ENCODE results near the gene MUC13.

MUC13 gene

DNA sequence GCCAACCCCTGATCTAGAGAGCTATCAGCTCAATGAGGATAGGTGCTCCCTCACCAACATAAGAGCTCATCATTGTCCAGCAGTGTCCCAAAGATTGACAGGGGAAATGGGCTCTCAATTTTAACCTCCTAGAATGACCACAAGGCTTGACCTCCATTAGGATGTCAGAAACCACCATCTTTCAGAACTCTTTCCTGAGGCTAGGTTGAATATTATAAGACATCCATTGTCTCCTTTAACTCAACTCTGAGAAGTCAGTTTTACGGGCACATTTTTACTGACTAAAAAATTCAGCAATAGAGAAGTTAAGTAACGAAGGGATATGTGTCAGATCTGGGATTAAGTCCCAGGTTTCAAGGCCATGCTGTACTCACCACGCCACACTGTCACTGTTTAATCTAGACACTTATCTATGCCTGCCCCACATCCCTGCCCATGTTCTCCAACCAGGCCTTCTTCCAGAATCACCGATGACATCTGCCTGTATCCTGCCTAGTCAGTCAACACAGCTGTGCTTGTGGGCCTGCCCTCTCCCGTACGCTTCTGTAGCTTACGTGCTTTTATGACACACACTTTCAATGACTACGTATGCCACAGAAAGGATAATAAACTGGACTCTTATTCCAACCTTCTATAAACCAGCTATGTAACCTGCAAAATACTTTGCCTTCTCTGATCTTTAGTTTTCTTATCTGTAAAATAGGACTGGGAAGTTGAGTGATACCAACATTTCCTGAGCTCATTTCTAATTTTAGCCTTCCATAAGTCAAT lies 17.1 kb upstream of the MUC13 start:
- peak overlapping the region in 1 of 2 donors; percentile 36 for H3K9ac ChIP-seq (ENCODE audit: low read depth in 1 of 2, low read length in 2 of 2)
- H3K36me3 ChIP-seq (ENCODE audit: control insufficient read depth in 2 of 2, insufficient read depth in 2 of 2, low read length in 2 of 2) = no peaks in the 10 kb centered on the region
- no peak overlapping the region for H3K4me3 ChIP-seq (ENCODE audit: low read length in 2 of 2)
- peak overlapping the region; percentile 70 to 86 for H3K27ac ChIP-seq (ENCODE audit: low read depth in 2 of 2, low read length in 2 of 2)
- no peaks in the 10 kb centered on the region for H3K27me3 ChIP-seq (ENCODE audit: control insufficient read depth in 2 of 2, insufficient read depth in 2 of 2, low read length in 2 of 2)
- peaks cover 0 to 14% of the 10 kb centered on the region in 2 donors for H3K4me1 ChIP-seq (ENCODE audit: control insufficient read depth in 2 of 2, insufficient read depth in 2 of 2, low read length in 2 of 2)
- H3K9me3 ChIP-seq (ENCODE audit: control insufficient read depth in 2 of 2, low read length in 2 of 2) = no peaks in the 10 kb centered on the region

DNA sequence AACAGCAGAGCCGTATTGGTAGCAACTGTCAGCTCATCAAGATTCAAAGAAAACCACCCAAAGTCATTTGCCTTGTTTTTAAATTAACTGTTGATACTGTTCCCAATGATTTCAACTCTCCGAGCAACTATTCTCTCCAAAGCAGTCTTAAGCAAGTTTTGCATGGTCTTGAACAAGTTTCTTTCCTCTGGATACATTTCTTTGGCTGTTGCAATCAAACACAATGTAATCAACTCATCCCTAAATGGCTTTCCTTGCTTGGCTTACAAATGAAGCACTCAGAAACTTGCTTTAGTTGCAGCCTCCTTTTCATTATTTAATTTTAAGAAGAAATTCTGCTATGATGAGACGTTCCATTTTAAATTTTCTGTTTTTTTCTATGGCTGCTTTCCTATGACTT lies 15.5 kb upstream of the MUC13 start:
- H3K27ac ChIP-seq (ENCODE audit: low read depth in 2 of 2, low read length in 2 of 2) = no peak overlapping the region
- no peak overlapping the region for H3K4me3 ChIP-seq (ENCODE audit: low read length in 2 of 2)
- peaks cover 0 to 14% of the 10 kb centered on the region in 2 donors for H3K4me1 ChIP-seq (ENCODE audit: control insufficient read depth in 2 of 2, insufficient read depth in 2 of 2, low read length in 2 of 2)
- H3K36me3 ChIP-seq (ENCODE audit: control insufficient read depth in 2 of 2, insufficient read depth in 2 of 2, low read length in 2 of 2) = no peaks in the 10 kb centered on the region
- H3K9ac ChIP-seq (ENCODE audit: low read depth in 1 of 2, low read length in 2 of 2) = no peak overlapping the region
- H3K9me3 ChIP-seq (ENCODE audit: control insufficient read depth in 2 of 2, low read length in 2 of 2) = no peaks in the 10 kb centered on the region
- H3K27me3 ChIP-seq (ENCODE audit: control insufficient read depth in 2 of 2, insufficient read depth in 2 of 2, low read length in 2 of 2) = no peaks in the 10 kb centered on the region

DNA sequence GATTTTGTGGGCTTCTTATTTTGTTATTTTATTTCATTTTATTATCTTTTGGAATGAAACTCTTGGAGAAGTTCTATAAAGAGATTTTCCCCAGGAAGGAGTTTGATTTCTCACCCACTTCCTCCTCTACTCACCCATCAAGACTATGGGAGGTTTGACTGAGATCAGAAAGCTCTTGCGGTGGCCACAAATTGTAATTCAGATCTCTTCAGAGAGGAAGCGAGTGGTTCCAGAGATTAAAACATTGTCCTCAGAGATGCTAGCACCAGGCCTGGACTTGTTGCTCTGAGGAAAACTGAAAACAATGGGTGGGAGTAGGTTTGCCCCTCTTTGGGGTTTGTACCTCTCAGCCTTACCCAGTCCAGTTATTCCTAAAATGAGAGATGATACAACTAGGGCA lies 8.1 kb upstream of the MUC13 start:
- H3K36me3 ChIP-seq (ENCODE audit: control insufficient read depth in 2 of 2, insufficient read depth in 2 of 2, low read length in 2 of 2) = no peaks in the 10 kb centered on the region
- H3K27ac ChIP-seq (ENCODE audit: low read depth in 2 of 2, low read length in 2 of 2) = no peak overlapping the region
- H3K9me3 ChIP-seq (ENCODE audit: control insufficient read depth in 2 of 2, low read length in 2 of 2) = no peaks in the 10 kb centered on the region
- H3K9ac ChIP-seq (ENCODE audit: low read depth in 1 of 2, low read length in 2 of 2) = no peak overlapping the region
- no peaks in the 10 kb centered on the region for H3K27me3 ChIP-seq (ENCODE audit: control insufficient read depth in 2 of 2, insufficient read depth in 2 of 2, low read length in 2 of 2)
- H3K4me1 ChIP-seq (ENCODE audit: control insufficient read depth in 2 of 2, insufficient read depth in 2 of 2, low read length in 2 of 2) = no peaks in the 10 kb centered on the region
- H3K4me3 ChIP-seq (ENCODE audit: low read length in 2 of 2) = no peak overlapping the region

GRCh38 chr3:124941771-124942170 lies 7.2 kb upstream of the MUC13 start:
- no peaks in the 10 kb centered on the region for H3K4me1 ChIP-seq (ENCODE audit: control insufficient read depth in 2 of 2, insufficient read depth in 2 of 2, low read length in 2 of 2)
- no peak overlapping the region for H3K27ac ChIP-seq (ENCODE audit: low read depth in 2 of 2, low read length in 2 of 2)
- no peaks in the 10 kb centered on the region for H3K27me3 ChIP-seq (ENCODE audit: control insufficient read depth in 2 of 2, insufficient read depth in 2 of 2, low read length in 2 of 2)
- H3K4me3 ChIP-seq (ENCODE audit: low read length in 2 of 2) = no peak overlapping the region
- H3K9ac ChIP-seq (ENCODE audit: low read depth in 1 of 2, low read length in 2 of 2) = no peak overlapping the region
- no peaks in the 10 kb centered on the region for H3K36me3 ChIP-seq (ENCODE audit: control insufficient read depth in 2 of 2, insufficient read depth in 2 of 2, low read length in 2 of 2)
- H3K9me3 ChIP-seq (ENCODE audit: control insufficient read depth in 2 of 2, low read length in 2 of 2) = no peaks in the 10 kb centered on the region

DNA sequence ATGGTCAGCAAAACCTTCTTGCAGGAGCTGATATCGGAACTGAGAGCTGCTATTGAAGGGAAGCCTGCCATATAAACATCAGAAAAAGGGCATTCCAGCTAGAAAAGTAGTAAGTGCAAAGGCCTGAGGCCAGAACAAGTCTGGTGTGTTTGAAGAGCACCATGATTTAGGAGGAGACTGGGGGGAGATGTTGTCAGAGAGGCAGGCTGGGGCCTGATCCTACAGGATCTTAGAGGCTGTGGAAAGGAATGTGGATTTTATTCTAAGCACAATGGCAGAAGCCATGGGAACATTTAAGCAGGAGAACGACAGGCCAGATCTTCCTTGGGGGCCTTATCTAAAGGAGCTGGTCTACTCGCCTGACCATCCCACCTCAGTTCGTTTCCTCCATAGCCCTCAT lies 5.1 kb upstream of the MUC13 start:
- Histone ChIP-seq H3K27ac (ENCODE audit: low read depth in 2 of 2, low read length in 2 of 2) (no peak overlapping the region), H3K4me1 (ENCODE audit: control insufficient read depth in 2 of 2, insufficient read depth in 2 of 2, low read length in 2 of 2) (peaks cover 10 to 16% of the 10 kb centered on the region in 2 donors), H3K9me3 (ENCODE audit: control insufficient read depth in 2 of 2, low read length in 2 of 2) (no peaks in the 10 kb centered on the region), H3K27me3 (ENCODE audit: control insufficient read depth in 2 of 2, insufficient read depth in 2 of 2, low read length in 2 of 2) (no peaks in the 10 kb centered on the region), H3K36me3 (ENCODE audit: control insufficient read depth in 2 of 2, insufficient read depth in 2 of 2, low read length in 2 of 2) (no peaks in the 10 kb centered on the region), H3K4me3 (ENCODE audit: low read length in 2 of 2) (no peak overlapping the region), H3K9ac (ENCODE audit: low read depth in 1 of 2, low read length in 2 of 2) (no peak overlapping the region)

DNA sequence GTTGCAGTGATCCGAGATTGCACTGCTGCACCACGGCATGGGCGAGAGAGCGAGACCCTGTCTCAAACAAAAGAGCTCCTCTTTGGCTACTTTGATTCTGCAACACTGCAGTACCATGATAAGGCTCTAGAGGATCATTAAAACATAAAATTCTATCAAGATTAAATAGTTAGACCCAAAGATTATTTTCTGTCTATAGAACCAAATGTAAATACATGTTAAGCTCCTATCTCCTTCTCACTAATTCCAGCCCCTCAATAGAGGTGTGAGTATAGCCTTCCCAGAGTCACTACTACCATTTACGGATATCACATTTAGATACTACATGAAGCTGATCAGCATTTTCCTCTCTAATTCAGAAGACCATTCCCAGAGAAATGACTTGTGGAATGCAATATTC lies 4.3 kb upstream of the MUC13 start:
- Histone ChIP-seq H3K4me3 (ENCODE audit: low read length in 2 of 2) (no peak overlapping the region), H3K9me3 (ENCODE audit: control insufficient read depth in 2 of 2, low read length in 2 of 2) (no peaks in the 10 kb centered on the region), H3K27me3 (ENCODE audit: control insufficient read depth in 2 of 2, insufficient read depth in 2 of 2, low read length in 2 of 2) (no peaks in the 10 kb centered on the region), H3K36me3 (ENCODE audit: control insufficient read depth in 2 of 2, insufficient read depth in 2 of 2, low read length in 2 of 2) (no peaks in the 10 kb centered on the region), H3K27ac (ENCODE audit: low read depth in 2 of 2, low read length in 2 of 2) (no peak overlapping the region), H3K4me1 (ENCODE audit: control insufficient read depth in 2 of 2, insufficient read depth in 2 of 2, low read length in 2 of 2) (peaks cover 10 to 16% of the 10 kb centered on the region in 2 donors), H3K9ac (ENCODE audit: low read depth in 1 of 2, low read length in 2 of 2) (no peak overlapping the region)

DNA sequence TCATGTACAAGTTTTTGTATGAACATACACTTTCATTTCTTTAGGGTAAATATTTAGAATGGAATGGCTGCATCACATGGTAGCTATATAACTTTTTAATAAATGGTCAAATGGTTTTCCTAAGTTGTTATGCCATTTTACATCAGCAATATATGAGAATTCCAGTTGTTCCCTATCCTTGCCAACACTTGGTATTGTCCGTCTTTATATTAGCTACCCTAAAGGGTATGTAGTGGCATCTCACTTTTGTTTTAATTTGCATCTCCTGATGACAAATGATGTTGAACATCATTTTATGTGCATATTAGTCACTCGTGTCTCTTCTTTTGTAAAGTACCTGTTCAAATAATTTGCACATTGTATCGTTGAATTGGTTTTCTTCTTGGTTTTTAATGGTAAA lies 2.5 kb upstream of the MUC13 start:
- no peaks in the 10 kb centered on the region for H3K36me3 ChIP-seq (ENCODE audit: control insufficient read depth in 2 of 2, insufficient read depth in 2 of 2, low read length in 2 of 2)
- no peaks in the 10 kb centered on the region for H3K9me3 ChIP-seq (ENCODE audit: control insufficient read depth in 2 of 2, low read length in 2 of 2)

GRCh38 chr3:124935794-124936542 lies 1.4 kb upstream of the MUC13 start:
- Histone ChIP-seq H3K4me1 (ENCODE audit: control insufficient read depth in 2 of 2, insufficient read depth in 2 of 2, low read length in 2 of 2) (peaks cover 10 to 16% of the 10 kb centered on the region in 2 donors), H3K9ac (ENCODE audit: low read depth in 1 of 2, low read length in 2 of 2) (no peak overlapping the region), H3K27ac (ENCODE audit: low read depth in 2 of 2, low read length in 2 of 2) (peak overlapping the region; percentile 88 to 90), H3K36me3 (ENCODE audit: control insufficient read depth in 2 of 2, insufficient read depth in 2 of 2, low read length in 2 of 2) (no peaks in the 10 kb centered on the region), H3K4me3 (ENCODE audit: low read length in 2 of 2) (no peak overlapping the region), H3K27me3 (ENCODE audit: control insufficient read depth in 2 of 2, insufficient read depth in 2 of 2, low read length in 2 of 2) (no peaks in the 10 kb centered on the region), H3K9me3 (ENCODE audit: control insufficient read depth in 2 of 2, low read length in 2 of 2) (no peaks in the 10 kb centered on the region)

More for the DNA sequence above, 2.5 kb upstream of the MUC13 start:
- H3K27me3 ChIP-seq (ENCODE audit: control insufficient read depth in 2 of 2, insufficient read depth in 2 of 2, low read length in 2 of 2) = no peaks in the 10 kb centered on the region
- H3K4me3 ChIP-seq (ENCODE audit: low read length in 2 of 2) = no peak overlapping the region
- no peak overlapping the region for H3K9ac ChIP-seq (ENCODE audit: low read depth in 1 of 2, low read length in 2 of 2)
- H3K4me1 ChIP-seq (ENCODE audit: control insufficient read depth in 2 of 2, insufficient read depth in 2 of 2, low read length in 2 of 2) = peaks cover 10 to 16% of the 10 kb centered on the region in 2 donors
- H3K27ac ChIP-seq (ENCODE audit: low read depth in 2 of 2, low read length in 2 of 2) = no peak overlapping the region

- Histone ChIP-seq H3K36me3 (ENCODE audit: control insufficient read depth in 2 of 2, insufficient read depth in 2 of 2, low read length in 2 of 2) (no peaks in the 10 kb centered on the region), H3K9me3 (ENCODE audit: control insufficient read depth in 2 of 2, low read length in 2 of 2) (no peaks in the 10 kb centered on the region), H3K27ac (ENCODE audit: low read depth in 2 of 2, low read length in 2 of 2) (peak overlapping the region; percentile 88 to 90), H3K9ac (ENCODE audit: low read depth in 1 of 2, low read length in 2 of 2) (peak overlapping the region in 1 of 2 donors; percentile 7), H3K27me3 (ENCODE audit: control insufficient read depth in 2 of 2, insufficient read depth in 2 of 2, low read length in 2 of 2) (no peaks in the 10 kb centered on the region), H3K4me1 (ENCODE audit: control insufficient read depth in 2 of 2, insufficient read depth in 2 of 2, low read length in 2 of 2) (peaks cover 10 to 16% of the 10 kb centered on the region in 2 donors), H3K4me3 (ENCODE audit: low read length in 2 of 2) (peak overlapping the region; percentile 74 to 89)
Observed at GRCh38 chr3:124935264-124935663, 713 bp upstream of the MUC13 start.
